NCI-H345 treated with DMSO at 0.1 percent for 48 hours (cell line): ENCODE data around the gene COBLL1.

Experiments
- DNase-seq: peaks from one replicate; lab custom pipeline; 2025; ENCODE audit not compliant: unreplicated experiment; lab: John Stamatoyannopoulos, UW

The COBLL1 gene

GRCh38 chr2:164757934-164758695, 83.5 kb downstream of the COBLL1 start:
- DNase-seq, result no peak

GRCh38 chr2:164756773-164757172, 84.8 kb downstream of the COBLL1 start:
- DNase-seq, result no peak

- DNase-seq, result no peak
Observed at GRCh38 chr2:164755952-164756351, 85.7 kb downstream of the COBLL1 start.

GRCh38 chr2:164754157-164755093, 87.2 kb downstream of the COBLL1 start:
- DNase-seq, result no peak

GRCh38 chr2:164752956-164753355, 88.7 kb downstream of the COBLL1 start:
- no peak for DNase-seq

- no peak for DNase-seq
Observed at GRCh38 chr2:164747783-164748433, 93.7 kb downstream of the COBLL1 start.

- no peak for DNase-seq
Observed at GRCh38 chr2:164747140-164747539, 94.5 kb downstream of the COBLL1 start.

- no peak for DNase-seq
Observed at GRCh38 chr2:164746713-164747112, 94.9 kb downstream of the COBLL1 start.

GRCh38 chr2:164745012-164745797, 96.4 kb downstream of the COBLL1 start:
- DNase-seq, result no peak

- no peak for DNase-seq
Observed at GRCh38 chr2:164742738-164743317, 98.8 kb downstream of the COBLL1 start.

GRCh38 chr2:164739966-164740365, 101.7 kb downstream of the COBLL1 start:
- no peak for DNase-seq

- peak; percentile 58 for DNase-seq
Observed at GRCh38 chr2:164737612-164738081, 104.0 kb downstream of the COBLL1 start.

GRCh38 chr2:164735309-164735919, 106.2 kb downstream of the COBLL1 start:
- DNase-seq, result no peak

- no peak for DNase-seq
Observed at GRCh38 chr2:164734196-164734595, 107.4 kb downstream of the COBLL1 start.

GRCh38 chr2:164725542-164725941, 116.1 kb downstream of the COBLL1 start:
- no peak for DNase-seq

- DNase-seq, result no peak
Observed at GRCh38 chr2:164722616-164723338, 118.8 kb downstream of the COBLL1 start.

- DNase-seq, result no peak
Observed at GRCh38 chr2:164721430-164721829, 120.2 kb downstream of the COBLL1 start.

- DNase-seq, result no peak
Observed at GRCh38 chr2:164719996-164720941, 121.4 kb downstream of the COBLL1 start.
